ENCODE results near the gene NFE2L3. TPM values are rescaled to one million over a fixed set of nuclear protein-coding genes. Genes with fewer than 3 reads are reported as not detected.

The NFE2L3 gene
- total and polyA plus RNA-seq, 8 donors, result 1.2 to 10.3 (median 2.4) TPM

DNA sequence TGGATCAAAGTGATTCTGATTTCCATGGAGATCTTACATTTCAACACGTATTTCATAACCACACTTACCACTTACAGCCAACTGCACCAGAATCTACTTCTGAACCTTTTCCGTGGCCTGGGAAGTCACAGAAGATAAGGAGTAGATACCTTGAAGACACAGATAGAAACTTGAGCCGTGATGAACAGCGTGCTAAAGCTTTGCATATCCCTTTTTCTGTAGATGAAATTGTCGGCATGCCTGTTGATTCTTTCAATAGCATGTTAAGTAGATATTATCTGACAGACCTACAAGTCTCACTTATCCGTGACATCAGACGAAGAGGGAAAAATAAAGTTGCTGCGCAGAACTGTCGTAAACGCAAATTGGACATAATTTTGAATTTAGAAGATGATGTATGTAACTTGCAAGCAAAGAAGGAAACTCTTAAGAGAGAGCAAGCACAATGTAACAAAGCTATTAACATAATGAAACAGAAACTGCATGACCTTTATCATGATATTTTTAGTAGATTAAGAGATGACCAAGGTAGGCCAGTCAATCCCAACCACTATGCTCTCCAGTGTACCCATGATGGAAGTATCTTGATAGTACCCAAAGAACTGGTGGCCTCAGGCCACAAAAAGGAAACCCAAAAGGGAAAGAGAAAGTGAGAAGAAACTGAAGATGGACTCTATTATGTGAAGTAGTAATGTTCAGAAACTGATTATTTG is 33.3 kb downstream of the NFE2L3 start:
- intact Hi-C loops (cut with DNase I), result no loop called here
- peaks cover 0 to 24% (median 23%) of the 10 kb centered on the region in 3 donors for H3K36me3 ChIP-seq
- TF ChIP-seq, protein P1, sequence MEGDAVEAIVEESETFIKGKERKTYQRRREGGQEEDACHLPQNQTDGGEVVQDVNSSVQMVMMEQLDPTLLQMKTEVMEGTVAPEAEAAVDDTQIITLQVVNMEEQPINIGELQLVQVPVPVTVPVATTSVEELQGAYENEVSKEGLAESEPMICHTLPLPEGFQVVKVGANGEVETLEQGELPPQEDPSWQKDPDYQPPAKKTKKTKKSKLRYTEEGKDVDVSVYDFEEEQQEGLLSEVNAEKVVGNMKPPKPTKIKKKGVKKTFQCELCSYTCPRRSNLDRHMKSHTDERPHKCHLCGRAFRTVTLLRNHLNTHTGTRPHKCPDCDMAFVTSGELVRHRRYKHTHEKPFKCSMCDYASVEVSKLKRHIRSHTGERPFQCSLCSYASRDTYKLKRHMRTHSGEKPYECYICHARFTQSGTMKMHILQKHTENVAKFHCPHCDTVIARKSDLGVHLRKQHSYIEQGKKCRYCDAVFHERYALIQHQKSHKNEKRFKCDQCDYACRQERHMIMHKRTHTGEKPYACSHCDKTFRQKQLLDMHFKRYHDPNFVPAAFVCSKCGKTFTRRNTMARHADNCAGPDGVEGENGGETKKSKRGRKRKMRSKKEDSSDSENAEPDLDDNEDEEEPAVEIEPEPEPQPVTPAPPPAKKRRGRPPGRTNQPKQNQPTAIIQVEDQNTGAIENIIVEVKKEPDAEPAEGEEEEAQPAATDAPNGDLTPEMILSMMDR (IDR thresholded peaks at IDR 0.05), result no peak
- DNase-seq (no peak), FAIRE-seq (no peak), ATAC-seq (no peak)
- H3K27ac ChIP-seq, result no peak overlapping the region
- no peaks in the 10 kb centered on the region for H3K27me3 ChIP-seq
- 79 to 80% methylated on average over 10 of the region's 10 CpGs for WGBS, 2 donors
- H3K4me3 ChIP-seq, result no peak overlapping the region
- no peaks in the 10 kb centered on the region for H3K9me3 ChIP-seq
- H3K4me1 ChIP-seq, result peaks cover 13 to 27% (median 25%) of the 10 kb centered on the region in 3 donors

DNA sequence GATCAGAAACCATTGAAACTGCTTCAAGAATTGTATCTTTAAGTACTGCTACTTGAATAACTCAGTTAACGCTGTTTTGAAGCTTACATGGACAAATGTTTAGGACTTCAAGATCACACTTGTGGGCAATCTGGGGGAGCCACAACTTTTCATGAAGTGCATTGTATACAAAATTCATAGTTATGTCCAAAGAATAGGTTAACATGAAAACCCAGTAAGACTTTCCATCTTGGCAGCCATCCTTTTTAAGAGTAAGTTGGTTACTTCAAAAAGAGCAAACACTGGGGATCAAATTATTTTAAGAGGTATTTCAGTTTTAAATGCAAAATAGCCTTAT is 33.8 kb downstream of the NFE2L3 start:
- FAIRE-seq (peak; percentile 96), ATAC-seq (no peak), DNase-seq (no peak)
- TF ChIP-seq, protein P1 (IDR thresholded peaks at IDR 0.05), result no peak
- Histone ChIP-seq H3K4me3 (no peak overlapping the region), H3K4me1 (peaks cover 13 to 29% (median 21%) of the 10 kb centered on the region in 3 donors), H3K27me3 (no peaks in the 10 kb centered on the region), H3K9me3 (no peaks in the 10 kb centered on the region), H3K27ac (no peak overlapping the region), H3K36me3 (peaks cover 4 to 28% (median 27%) of the 10 kb centered on the region in 3 donors)
- WGBS, 2 donors, result 98 to 100% methylated on average over 1 of the region's 1 CpG
- intact Hi-C loops (cut with DNase I), result no loop called here

DNA sequence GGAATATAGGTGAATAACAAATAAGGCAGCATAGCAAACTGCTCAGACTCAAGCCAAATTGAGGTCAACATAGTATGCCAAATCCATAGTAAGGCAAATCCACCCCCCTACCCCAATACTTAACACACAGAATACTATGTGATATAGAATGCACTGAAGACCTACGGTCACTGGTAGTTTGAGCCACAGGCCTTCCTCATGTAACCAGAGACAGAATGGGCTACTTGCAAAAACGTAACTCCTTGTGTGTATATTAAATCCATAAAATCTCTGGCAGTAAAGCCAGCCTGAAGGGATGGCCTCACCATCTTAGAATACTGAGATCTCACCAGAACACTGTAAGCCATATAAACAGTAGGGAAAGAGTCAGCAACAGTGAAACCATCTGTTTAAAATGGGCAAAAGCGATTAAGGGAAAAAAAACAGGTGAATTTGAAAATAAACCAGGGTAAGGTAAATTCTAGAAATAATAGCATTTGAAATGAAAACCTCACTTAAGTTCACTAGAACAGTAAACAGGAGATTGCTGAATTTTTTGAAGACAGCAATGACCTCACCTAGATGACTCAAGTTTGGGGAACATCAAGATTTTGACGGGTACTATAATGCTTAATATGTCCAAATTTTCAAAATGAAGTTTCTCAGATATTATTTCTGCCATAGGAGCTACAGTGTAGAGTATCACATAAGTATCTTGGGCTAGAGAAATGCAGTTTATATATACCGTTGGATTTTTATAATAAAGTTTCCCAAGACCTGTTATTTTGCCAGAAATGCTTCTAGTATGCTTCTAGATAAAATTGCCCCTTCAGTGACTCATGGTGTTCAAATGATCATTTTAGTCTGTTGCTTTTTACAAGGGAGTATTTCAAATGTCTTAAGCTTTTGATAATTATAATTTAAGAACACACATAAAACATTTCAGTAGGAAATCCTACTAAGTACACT is 34.6 kb downstream of the NFE2L3 start:
- intact Hi-C loops (cut with DNase I), result no loop called here
- Histone ChIP-seq H3K27ac (no peak overlapping the region), H3K4me1 (peaks cover 8 to 27% (median 21%) of the 10 kb centered on the region in 3 donors), H3K4me3 (no peak overlapping the region), H3K27me3 (no peaks in the 10 kb centered on the region), H3K9me3 (no peaks in the 10 kb centered on the region), H3K36me3 (peaks cover 9 to 37% (median 27%) of the 10 kb centered on the region in 3 donors)
- TF ChIP-seq, protein P1 (IDR thresholded peaks at IDR 0.05), result no peak
- DNase-seq, result no peak
- 83 to 94% methylated on average over 5 of the region's 5 CpGs for WGBS, 2 donors
- ATAC-seq, result no peak
- no peak for FAIRE-seq

DNA sequence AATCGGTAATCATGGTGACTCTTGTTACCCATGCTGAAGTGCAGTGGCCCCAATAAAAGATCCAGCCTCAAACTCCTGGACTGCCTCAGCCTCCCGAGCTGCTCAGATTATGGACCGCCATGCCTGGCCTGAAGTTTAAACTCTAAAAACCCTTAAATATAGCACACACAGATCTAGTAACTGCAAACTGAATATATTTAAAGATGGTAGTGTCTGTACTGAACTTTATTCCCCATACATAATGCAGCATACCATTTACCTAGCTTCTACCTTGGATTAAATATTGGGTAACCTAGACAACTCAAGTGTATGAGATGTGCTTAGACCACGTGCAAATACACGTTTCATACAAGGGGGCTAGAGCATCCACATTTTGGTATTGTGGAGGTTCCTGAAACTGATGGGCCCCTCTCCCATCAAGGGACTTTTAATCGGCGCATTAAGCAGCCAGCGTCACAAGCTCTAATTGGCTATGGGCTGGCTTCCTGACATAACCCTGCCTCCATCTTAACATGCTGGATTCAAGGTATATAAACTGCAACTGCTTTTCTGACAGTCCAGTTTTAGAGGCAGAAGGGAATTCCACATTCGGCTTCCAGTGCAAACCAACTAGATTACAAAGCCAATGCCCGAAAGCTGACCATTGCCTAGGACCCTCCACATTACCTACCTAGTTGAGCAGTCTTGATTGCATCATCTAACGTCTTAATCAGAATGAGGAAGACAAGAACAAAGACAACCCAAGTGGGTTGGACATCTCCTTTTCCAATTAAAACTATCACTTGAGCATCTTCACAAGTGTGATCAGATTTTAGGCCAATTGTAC is 35.6 kb downstream of the NFE2L3 start:
- Histone ChIP-seq H3K27ac (no peak overlapping the region), H3K36me3 (peaks cover 9 to 46% (median 29%) of the 10 kb centered on the region in 3 donors), H3K4me3 (no peak overlapping the region), H3K4me1 (peaks cover 8 to 32% (median 27%) of the 10 kb centered on the region in 3 donors), H3K9me3 (no peaks in the 10 kb centered on the region), H3K27me3 (no peaks in the 10 kb centered on the region)
- 83 to 84% methylated on average over 11 of the region's 11 CpGs for WGBS, 2 donors
- TF ChIP-seq, protein P1 (IDR thresholded peaks at IDR 0.05), result no peak
- FAIRE-seq (no peak), ATAC-seq (peak in 1 of 4 donors; percentile 1), DNase-seq (no peak)
- intact Hi-C loops (cut with DNase I), result no loop called here

Data from pancreas (tissue), 10 donors.